HG03280 (cell line): ENCODE measurements around the gene MMEL1.
"Not testable (repeated sequence)": the region's sequence is repeated elsewhere in the genome, so short reads cannot be mapped to it uniquely, and the experiment has no call there.

ENCODE experiments used
- ATAC-seq: cut with Tn5 transposase; IDR thresholded peaks from one replicate; pipeline ENCODE4 v1.9.1; 2021; ENCODE audit warnings: mild to moderate bottlenecking, moderate library complexity; ENCODE audit not compliant: unreplicated experiment

Gene MMEL1

GRCh38 chr1:2559509-2560298 is 73.1 kb downstream of the MMEL1 start:
- no peak for ATAC-seq

DNA sequence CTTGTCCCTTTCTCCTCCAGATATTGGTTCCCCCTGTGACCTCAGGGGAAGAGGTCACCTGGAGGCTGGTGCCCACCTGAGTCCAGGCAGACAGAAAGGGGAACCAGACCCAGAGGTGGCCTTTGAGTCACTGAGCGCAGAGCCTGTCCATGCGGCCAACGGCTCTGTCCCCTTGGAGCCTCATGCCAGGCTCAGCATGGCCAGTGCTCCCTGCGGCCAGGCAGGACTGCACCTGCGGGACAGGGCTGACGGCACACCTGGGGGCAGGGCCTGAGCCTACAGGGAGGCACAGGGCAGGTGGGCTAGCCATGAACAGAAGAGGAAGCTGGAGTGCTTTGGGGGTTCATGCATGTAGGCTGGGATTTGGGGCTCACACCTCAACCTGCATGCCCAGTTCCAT is 74.0 kb downstream of the MMEL1 start:
- ATAC-seq, result no peak

DNA sequence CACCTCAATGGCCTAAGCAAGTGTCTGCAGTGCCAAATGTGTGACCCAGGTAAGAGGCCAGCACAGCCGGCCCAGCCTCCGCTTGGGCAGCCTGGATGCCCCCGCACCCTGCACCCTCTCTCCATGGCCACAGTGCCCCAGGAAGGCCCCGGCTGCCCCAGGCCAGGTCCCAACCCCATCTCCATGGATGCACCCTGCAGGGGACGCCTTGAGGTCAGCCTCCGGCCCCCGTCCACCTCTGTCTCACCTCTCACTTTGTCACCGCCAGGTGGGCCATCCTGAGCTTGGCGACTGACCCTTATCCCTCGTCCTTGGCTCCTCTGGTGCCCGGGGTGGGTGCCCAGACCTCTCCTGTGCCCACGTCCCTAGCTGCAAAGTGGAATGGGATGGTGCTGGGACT is 74.4 kb downstream of the MMEL1 start:
- ATAC-seq, result no peak

DNA sequence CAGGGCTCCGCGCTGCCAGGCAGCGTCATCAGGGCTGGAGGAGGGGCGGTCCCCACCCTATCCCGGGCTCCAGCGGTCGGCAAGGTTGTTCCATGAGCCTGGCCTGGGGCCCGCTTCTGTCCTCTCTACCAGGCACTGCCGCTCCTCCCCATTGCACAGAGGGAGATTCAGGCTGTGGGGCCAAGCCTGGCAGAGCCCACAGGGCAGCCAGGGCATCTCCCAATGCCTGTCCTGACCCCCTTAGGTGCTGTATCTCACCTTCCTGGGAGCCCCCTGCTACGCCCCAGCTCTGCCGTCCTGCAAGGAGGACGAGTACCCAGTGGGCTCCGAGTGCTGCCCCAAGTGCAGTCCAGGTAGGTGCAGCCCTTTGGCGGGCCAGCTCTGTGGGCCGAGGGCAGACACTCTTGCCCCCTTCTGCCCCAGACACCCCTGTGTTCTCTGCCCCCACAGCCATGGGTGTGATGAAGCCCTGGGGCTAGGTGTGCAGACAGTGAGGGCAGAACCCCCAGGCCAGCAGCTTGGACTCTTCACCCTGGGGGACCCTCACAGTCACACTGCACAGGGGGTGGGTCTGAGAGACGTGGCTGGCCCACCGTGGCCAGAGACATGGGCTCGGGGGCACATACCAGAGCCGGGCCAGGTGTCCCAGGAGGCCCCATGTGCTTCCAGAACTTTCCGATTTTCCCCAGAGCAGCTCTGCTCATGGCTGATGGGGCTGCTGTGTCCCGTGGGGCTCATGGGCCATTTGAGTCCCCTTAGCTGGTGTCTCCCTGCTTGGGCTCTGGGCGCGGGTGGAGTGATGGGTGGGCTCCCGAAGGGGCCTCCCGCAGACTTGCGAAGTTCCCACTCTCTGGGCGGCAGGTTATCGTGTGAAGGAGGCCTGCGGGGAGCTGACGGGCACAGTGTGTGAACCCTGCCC is 75.1 kb downstream of the MMEL1 start:
- no peak for ATAC-seq

DNA sequence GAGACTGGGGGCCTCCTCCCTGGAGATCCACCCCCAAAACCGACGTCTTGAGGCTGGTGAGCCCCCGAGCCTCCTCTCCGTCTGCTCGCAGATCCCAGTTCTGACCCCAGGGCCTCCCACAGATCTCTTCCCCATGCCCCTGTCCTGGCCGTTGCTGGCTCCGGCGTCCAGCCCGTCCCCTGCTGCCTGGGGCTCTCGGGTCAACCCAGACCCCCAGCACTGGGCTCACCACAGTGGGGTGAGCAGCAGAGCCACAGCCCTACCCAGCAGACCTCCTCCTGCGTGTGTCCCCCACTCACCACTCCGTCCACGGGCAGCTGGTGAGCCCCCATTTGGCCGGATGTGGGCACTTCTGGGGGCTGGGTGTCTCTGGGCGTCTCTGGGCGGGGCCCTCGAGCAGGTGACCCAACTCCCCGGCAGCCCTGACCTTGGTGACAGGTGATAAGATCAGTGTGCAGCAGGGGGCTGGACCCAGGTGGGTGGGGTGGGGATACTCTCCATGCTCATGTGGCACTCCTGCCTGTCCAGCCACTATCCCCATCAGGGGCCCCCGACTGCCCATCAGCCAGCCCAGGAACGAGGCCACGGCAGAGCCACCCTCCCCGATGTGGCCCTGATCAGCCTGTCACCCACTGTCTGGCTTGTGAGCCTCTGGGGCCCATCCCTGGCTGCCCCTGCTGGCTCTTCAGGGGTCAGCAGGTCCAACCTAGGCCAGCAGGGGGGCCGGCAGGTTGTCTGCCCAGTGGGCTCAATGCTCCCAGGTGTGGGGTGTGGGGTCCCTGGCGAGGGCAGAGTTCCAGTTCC is 75.9 kb downstream of the MMEL1 start:
- peak; percentile 14 for ATAC-seq

DNA sequence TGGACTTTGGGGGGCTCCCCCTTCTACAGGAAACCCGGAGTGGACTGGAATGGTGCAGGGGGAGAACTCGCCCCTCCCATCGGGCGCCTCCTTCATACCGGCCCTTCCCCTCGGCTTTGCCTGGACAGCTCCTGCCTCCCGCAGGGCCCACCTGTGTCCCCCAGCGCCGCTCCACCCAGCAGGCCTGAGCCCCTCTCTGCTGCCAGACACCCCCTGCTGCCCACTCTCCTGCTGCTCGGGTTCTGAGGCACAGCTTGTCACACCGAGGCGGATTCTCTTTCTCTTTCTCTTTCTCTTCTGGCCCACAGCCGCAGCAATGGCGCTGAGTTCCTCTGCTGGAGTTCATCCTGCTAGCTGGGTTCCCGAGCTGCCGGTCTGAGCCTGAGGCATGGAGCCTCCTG is 76.5 kb downstream of the MMEL1 start, which contains the start of gene TNFRSF14:
Gene TNFRSF14, plus strand, starts transcription at position 95 of the 401 bp plus-strand sequence. Its CDS starts 294 bp downstream, at position 389.
- peak; percentile 41 for ATAC-seq

GRCh38 chr1:2555634-2556276 is 77.1 kb downstream of the MMEL1 start:
- ATAC-seq, result peak; percentile 23

- ATAC-seq, result no peak
Measured at GRCh38 chr1:2554621-2555387, 78.0 kb downstream of the MMEL1 start.

DNA sequence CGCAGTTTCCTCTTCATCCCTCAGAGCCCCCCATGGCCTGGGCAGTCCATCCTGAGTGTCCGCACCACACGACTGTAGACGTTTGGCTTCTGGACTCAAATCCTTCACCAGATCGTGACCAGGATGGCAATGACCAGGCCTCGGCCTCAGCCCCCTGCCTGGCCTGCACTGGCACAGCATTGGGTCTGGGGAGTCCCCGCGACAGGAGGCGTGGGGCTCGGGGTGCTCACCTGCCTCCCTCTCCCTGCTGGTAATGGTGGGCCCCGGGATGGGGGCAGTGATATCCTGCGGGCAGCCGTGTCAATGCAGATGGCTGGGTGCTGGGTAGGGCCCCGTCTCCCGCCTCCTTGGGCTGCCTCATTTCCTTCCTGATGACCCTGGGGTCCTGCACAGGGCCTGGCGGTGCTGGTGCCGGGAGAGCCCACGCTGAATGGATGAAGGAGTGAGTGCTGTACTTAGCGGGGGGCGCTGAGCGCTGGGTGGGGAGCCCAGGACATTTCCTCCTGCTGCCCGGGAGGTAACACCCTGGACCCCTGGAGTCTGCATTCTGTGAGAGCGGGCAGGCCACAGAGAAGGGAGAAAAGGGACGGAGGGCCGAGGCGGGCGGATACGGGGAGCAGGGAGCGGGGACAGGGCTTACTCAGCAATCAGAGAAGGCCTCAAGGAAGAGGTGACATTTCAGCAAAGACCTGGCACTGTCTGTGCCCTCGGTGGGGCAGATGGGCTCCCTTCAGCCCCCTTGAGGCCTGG is 78.8 kb downstream of the MMEL1 start:
- ATAC-seq, result no peak

DNA sequence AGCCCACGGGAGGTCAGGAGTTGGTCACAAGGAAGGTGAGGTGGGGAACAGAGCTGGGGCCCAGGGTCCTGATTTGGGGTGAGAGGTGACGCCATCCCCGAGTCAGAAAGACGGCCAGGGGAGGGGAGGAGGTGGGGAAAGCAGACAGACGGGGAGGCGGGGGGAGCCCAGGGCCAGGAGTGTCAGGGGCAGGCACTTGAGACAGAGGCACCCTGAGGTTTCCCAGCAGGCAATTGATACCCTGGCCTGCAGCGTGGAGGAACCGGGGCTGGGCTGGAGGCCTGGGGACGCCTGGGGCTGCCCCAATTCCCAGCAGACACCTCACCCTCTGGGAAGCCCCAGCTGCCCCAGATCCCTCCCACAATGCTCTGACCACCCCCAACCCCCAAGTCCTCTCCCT is 79.7 kb downstream of the MMEL1 start:
- not testable (repeated sequence) for ATAC-seq

GRCh38 chr1:2552189-2552588 is 80.6 kb downstream of the MMEL1 start:
- no peak for ATAC-seq

GRCh38 chr1:2551544-2551943 is 81.3 kb downstream of the MMEL1 start:
- not testable (repeated sequence) for ATAC-seq

- not testable (repeated sequence) for ATAC-seq
Measured at GRCh38 chr1:2550309-2550861, 82.4 kb downstream of the MMEL1 start.

- ATAC-seq, result not testable (repeated sequence)
Measured at GRCh38 chr1:2549367-2550029, 83.3 kb downstream of the MMEL1 start.

DNA sequence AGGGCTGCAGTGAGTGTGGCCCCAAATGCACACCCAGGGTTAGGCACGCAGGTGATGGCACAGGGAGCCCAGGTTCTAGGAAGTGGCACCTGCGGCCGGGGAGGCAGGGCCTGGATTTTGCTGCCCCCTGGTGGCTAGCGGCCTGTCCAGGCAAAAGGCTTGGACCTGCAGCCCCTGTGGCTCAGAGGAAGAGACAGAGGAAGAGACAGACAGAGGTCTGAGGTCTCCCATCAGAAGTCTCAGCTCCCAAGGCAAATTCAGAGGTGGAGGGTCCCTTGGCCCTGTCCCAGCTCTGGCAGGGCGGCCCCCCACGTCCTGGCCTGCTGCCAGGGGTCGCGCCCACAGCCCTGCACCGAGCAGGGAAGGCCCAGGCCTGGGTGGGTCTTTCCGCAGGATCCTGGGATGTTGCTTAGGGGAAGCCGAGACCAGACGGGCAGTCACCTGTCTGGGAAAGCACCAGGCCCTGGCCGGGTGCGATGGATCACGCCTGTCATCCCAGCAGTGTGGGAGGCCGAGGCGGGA is 84.7 kb downstream of the MMEL1 start:
- peak; percentile 19 for ATAC-seq

DNA sequence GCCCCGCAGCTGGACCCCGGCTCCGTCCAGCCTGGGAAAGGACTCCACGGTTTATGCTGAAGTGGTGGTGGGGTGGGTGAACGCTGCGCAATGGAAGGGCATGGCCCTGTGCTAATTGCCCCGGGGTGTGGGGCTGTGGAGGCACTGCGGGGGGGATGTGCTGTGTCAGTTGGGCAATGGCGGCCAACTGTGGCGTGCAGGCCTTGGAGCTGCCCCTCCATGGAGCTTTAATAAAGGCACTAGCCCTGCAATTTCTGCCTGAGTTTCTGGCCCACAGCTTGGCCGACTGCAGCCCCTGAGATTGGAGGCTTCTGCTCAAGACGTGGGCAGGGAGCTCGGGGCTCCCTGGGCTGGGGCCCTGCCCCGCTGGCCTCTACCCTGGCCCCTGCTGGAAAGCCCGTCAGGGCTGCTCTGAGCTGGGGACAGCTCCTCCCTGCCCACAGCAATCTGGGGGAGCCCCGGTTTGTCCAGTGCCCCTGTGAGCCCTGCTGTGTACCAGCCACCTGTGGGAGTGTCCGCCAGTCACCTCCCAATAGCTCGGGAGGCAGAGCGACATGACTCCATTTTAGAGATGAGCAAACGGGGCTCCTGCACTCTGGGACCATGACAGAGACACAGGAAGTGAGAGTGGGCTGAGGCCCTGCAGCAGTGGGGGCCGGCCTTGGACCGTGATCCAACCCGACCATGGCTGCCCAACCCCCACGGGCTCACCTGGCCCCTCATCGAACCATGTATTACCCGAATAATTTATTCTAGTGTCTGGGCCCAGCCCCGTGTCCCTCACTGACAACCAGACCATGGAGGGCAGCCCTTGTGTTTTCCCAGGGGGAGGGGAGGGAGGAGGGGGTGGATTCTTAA is 85.4 kb downstream of the MMEL1 start:
- no peak for ATAC-seq
